CD4-positive, CD25-positive, alpha-beta regulatory T cell (primary cell): Measurements from ENCODE around the gene MANEAL. TPM values are rescaled to one million over a fixed set of nuclear protein-coding genes. Genes with fewer than 3 reads are reported as not detected.
A peak's percentile ranks its signal among the peaks of the same experiment; 100 is the strongest.

Experiments used
- ATAC-seq, 2 donors: fragments of 150-1000 bp; cut with Tn5 transposase; one replicate each; pipeline ENCODE4 v1.10.0; 2021; ENCODE audit warnings: low read depth in 2 of 2, moderate number of reproducible peaks in 2 of 2, moderate library complexity in 1 of 2
- DNase-seq, 3 donors: peaks; one replicate each; pipeline versions ENCODE4 v3.0.0 to v3.0.0-alpha.2; 2012 to 2022; ENCODE audit warnings: mixed read lengths in 1 of 3
- H3K27ac ChIP-seq: one replicate; pipeline ENCODE4 v1.7.0; 2013; ENCODE audit warnings: mild to moderate bottlenecking, low read length; ENCODE audit not compliant: insufficient read depth, poor library complexity, severe bottlenecking
- H3K27me3 ChIP-seq: one replicate; pipeline ENCODE4 v1.7.0; 2013; ENCODE audit warnings: low read length; ENCODE audit not compliant: control insufficient read depth, insufficient read depth
- H3K36me3 ChIP-seq: one replicate; pipeline ENCODE4 v1.7.0; 2013; ENCODE audit warnings: mild to moderate bottlenecking, low read length, moderate library complexity; ENCODE audit not compliant: control insufficient read depth, insufficient read depth
- H3K4me1 ChIP-seq: 2 replicates; pipeline ENCODE4 v1.7.0; 2013; ENCODE audit warnings: mild to moderate bottlenecking, low read length; ENCODE audit not compliant: insufficient read depth, control insufficient read depth, poor library complexity, severe bottlenecking
- H3K4me3 ChIP-seq: one replicate; pipeline ENCODE4 v1.7.0; 2013; ENCODE audit warnings: low read depth, mild to moderate bottlenecking, low read length, moderate library complexity
- H3K9me3 ChIP-seq, 2 experiments: 1 replicate in 1 of 2; 2 replicates in 1 of 2; pipeline ENCODE4 v1.7.0; 2013; ENCODE audit warnings: low read length in 2 of 2, mild to moderate bottlenecking in 1 of 2, moderate library complexity in 1 of 2; ENCODE audit not compliant: control insufficient read depth in 2 of 2
- H3K27ac Mint-ChIP-seq, 3 donors: one replicate each; pipeline ENCODE4 v1.8.0; 2020 to 2022; ENCODE audit warnings: mild to moderate bottlenecking in 3 of 3, mixed read lengths in 3 of 3, moderate library complexity in 2 of 3
- H3K27me3 Mint-ChIP-seq: one replicate; pipeline ENCODE4 v1.8.0; 2022; ENCODE audit warnings: mild to moderate bottlenecking, mixed read lengths
- H3K36me3 Mint-ChIP-seq: one replicate; pipeline ENCODE4 v1.8.0; 2020; ENCODE audit warnings: mixed read lengths
- H3K4me1 Mint-ChIP-seq, 4 donors: one replicate each; pipeline ENCODE4 v1.8.0; 2020 to 2022; ENCODE audit warnings: mixed read lengths in 4 of 4, mild to moderate bottlenecking in 1 of 4
- H3K4me3 Mint-ChIP-seq, 4 donors: one replicate each; pipeline ENCODE4 v1.8.0; 2020 to 2022; ENCODE audit warnings: mild to moderate bottlenecking in 4 of 4, mixed read lengths in 4 of 4, moderate library complexity in 3 of 4
- H3K9me3 Mint-ChIP-seq, 7 donors: one replicate each; pipeline ENCODE4 v1.8.0; 2020 to 2022; ENCODE audit warnings: mixed read lengths in 7 of 7, mild to moderate bottlenecking in 3 of 7, moderate library complexity in 2 of 7
- polyA plus RNA-seq, 4 donors: library from polyadenylated mRNA; unstranded; fragments of 300-500 nt; fragmentation: Illumina TruSeq; gene quantifications; one replicate each; pipeline ENCODE4 v1.2.3, GENCODE V29; 2021
- total RNA-seq: library from RNA; stranded (reverse); gene quantifications from one replicate; pipeline ENCODE4 v1.2.3, GENCODE V29; 2022

MANEAL gene
- total and polyA plus RNA-seq, 5 donors from 2014 or later, result 0.69 to 2.4 (median 1.4) TPM

- Histone ChIP-seq H3K9me3 (no peaks in the 10 kb centered on the region), H3K27ac (no peak overlapping the region), H3K4me1 (peaks cover 9% of the 10 kb centered on the region), H3K36me3 (peaks cover 5% of the 10 kb centered on the region), H3K4me3 (no peak overlapping the region), H3K27me3 (peaks cover 6% of the 10 kb centered on the region)
- Mint-ChIP-seq H3K27me3 (peaks cover 36% of the 10 kb centered on the region), H3K36me3 (peaks cover 5% of the 10 kb centered on the region), H3K27ac (no peak overlapping the region), H3K4me1 (peaks cover 0 to 15% (median 8%) of the 10 kb centered on the region in 4 donors), H3K9me3 (peaks cover 0 to 2% (median 0%) of the 10 kb centered on the region in 7 donors), H3K4me3 (peak overlapping the region; percentile 76 to 88 (median 80))
- no peak for ATAC-seq
- DNase-seq, result no peak
Observed at GRCh38 chr1:37794372-37795339, 1.0 kb downstream of the MANEAL start.

- peaks cover 10% of the 10 kb centered on the region for H3K36me3 ChIP-seq
- Mint-ChIP-seq H3K27ac (no peak overlapping the region), H3K4me3 (peak overlapping the region; percentile 38 to 82 (median 77)), H3K27me3 (peaks cover 30% of the 10 kb centered on the region), H3K4me1 (peaks cover 0 to 15% (median 8%) of the 10 kb centered on the region in 4 donors), H3K36me3 (peaks cover 7% of the 10 kb centered on the region), H3K9me3 (peaks cover 0 to 2% (median 0%) of the 10 kb centered on the region in 7 donors)
- ATAC-seq (no peak), DNase-seq (peak in 2 of 3 donors; percentile 33 to 50)
- no peaks in the 10 kb centered on the region for H3K9me3 ChIP-seq
- H3K4me3 ChIP-seq, result no peak overlapping the region
- H3K4me1 ChIP-seq, result peaks cover 9% of the 10 kb centered on the region
- no peak overlapping the region for H3K27ac ChIP-seq
- H3K27me3 ChIP-seq, result peaks cover 4% of the 10 kb centered on the region
Observed at GRCh38 chr1:37795340-37796125, 1.9 kb downstream of the MANEAL start.

DNA sequence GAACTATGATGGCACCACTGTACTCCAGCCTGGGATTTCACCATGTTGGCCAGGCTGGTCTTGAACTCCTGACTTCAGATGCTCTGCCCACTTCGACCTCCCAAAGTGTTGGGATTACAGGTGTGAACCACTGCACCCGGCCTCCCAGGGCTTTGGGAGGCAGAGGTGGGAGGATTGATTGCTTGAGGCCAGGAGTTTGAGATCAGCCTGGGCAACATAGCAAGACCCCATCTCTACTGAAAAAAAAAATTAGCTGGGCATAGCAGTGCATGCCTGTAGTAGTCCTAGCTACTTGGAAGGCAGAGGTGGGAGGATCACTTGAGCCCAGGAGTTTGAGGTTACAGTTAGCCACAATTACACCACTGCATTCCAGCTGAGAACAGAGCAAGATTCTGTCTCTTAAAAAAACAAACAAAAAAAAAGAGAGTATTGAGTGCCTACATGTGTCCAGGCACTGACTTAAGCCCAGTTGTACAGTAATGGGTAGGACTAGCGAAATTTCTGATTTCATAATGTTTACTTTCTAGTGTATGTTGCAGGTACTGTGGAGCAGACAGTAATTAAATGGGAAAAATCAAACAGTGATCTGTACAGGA is 4.2 kb downstream of the MANEAL start:
- H3K4me1 Mint-ChIP-seq, result peaks cover 0 to 15% (median 10%) of the 10 kb centered on the region in 4 donors
- H3K27me3 ChIP-seq, result no peaks in the 10 kb centered on the region
- no peak for ATAC-seq
- peaks cover 21% of the 10 kb centered on the region for H3K36me3 Mint-ChIP-seq
- H3K27ac ChIP-seq, result no peak overlapping the region
- peaks cover 9% of the 10 kb centered on the region for H3K4me1 ChIP-seq
- H3K36me3 ChIP-seq, result peaks cover 23% of the 10 kb centered on the region
- H3K4me3 ChIP-seq, result no peak overlapping the region
- peaks cover 22% of the 10 kb centered on the region for H3K27me3 Mint-ChIP-seq
- no peaks in the 10 kb centered on the region for H3K9me3 ChIP-seq
- DNase-seq, result no peak
- peak overlapping the region in 1 of 4 donors; percentile 5 for H3K4me3 Mint-ChIP-seq
- H3K9me3 Mint-ChIP-seq, result peaks cover 0 to 2% (median 0%) of the 10 kb centered on the region in 7 donors
- H3K27ac Mint-ChIP-seq, result no peak overlapping the region

GRCh38 chr1:37802439-37802838 is 8.8 kb downstream of the MANEAL start:
- Mint-ChIP-seq H3K4me3 (peak overlapping the region in 1 of 4 donors; percentile 56), H3K36me3 (peaks cover 48% of the 10 kb centered on the region), H3K4me1 (peaks cover 4 to 26% (median 13%) of the 10 kb centered on the region in 4 donors), H3K9me3 (peaks cover 0 to 2% (median 0%) of the 10 kb centered on the region in 7 donors), H3K27me3 (no peaks in the 10 kb centered on the region), H3K27ac (no peak overlapping the region)
- Histone ChIP-seq H3K27me3 (no peaks in the 10 kb centered on the region), H3K4me3 (no peak overlapping the region), H3K9me3 (no peaks in the 10 kb centered on the region), H3K4me1 (peaks cover 20% of the 10 kb centered on the region), H3K27ac (no peak overlapping the region), H3K36me3 (peaks cover 65% of the 10 kb centered on the region)
- ATAC-seq (no peak), DNase-seq (no peak)

DNA sequence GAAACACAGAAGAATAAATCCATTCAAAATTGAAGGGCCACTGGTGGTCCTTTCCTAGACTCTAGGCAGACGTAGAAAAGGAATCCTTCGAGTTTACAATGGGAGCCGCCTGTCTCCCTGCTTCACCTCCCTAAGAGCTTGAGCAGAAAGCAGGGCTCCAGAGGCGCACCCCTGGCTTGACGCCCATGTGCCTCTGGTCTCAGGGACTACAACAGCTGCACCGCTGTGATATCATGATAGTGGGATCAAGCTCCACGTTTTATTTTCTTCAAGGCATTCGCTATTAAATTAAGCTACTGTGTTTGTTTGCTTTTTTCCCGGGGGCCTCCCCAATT is 13.5 kb downstream of the MANEAL start:
- Histone ChIP-seq H3K36me3 (peaks cover 48% of the 10 kb centered on the region), H3K4me1 (peaks cover 34% of the 10 kb centered on the region), H3K9me3 (no peaks in the 10 kb centered on the region), H3K27me3 (no peaks in the 10 kb centered on the region), H3K27ac (peak overlapping the region; percentile 91), H3K4me3 (peak overlapping the region; percentile 83)
- Mint-ChIP-seq H3K4me3 (peak overlapping the region; percentile 86 to 96 (median 91)), H3K36me3 (peaks cover 33% of the 10 kb centered on the region), H3K27me3 (no peaks in the 10 kb centered on the region), H3K27ac (peak overlapping the region; percentile 32 to 90 (median 83)), H3K9me3 (no peaks in the 10 kb centered on the region), H3K4me1 (peaks cover 4 to 49% (median 22%) of the 10 kb centered on the region in 4 donors)
- ATAC-seq, result no peak
- no peak for DNase-seq

DNA sequence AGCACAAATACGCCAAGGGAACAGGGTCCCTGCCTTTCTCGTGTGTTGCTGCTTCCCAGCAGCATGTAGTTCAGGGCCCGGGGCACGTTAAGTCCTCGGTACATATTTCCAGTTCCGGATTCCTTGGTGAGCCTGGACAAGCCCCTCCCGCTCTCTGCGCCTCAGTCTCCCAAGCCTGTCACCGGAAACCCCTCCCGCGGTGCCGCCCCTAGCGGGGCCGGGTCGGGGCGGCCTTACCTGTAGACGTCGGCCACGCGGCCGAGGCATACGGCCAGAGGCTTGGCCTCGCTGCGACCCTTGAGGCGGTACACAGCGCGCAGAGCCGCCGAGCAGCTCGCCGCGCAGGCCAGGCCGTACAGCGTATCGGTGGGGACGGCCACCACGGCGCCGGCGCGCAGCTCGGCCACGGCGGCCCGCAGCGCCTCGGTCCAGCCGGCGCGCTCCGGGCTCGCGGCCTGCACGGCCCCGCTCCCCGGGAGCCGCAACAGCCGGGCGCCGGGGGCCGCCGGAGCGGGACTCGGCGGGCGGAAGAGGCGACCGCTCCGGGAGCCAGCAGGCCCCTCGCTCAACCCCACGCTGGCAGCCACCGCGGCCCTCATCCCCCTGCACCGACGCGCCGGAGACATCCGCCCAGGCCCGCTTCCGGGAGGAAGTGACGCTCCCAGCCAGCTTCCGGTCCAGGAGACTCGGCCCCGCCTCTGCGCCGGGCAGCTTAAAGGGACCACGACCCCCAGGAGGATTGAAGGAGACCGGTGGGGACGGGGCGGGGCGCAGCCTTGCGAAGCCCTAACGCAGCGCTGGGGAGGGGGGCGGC is 14.1 kb downstream of the MANEAL start, which contains the start of the genes C1orf122 and YRDC:
Gene C1orf122, plus strand, starts transcription at position 236 of the 814 bp plus-strand sequence. CDS start 615 bp downstream, outside the sequence.
Gene YRDC, minus strand, starts transcription at position 654 of the 814 bp plus-strand sequence. Its CDS starts 28 bp downstream, at position 626.
- no peaks in the 10 kb centered on the region for H3K27me3 ChIP-seq
- peak; percentile 93 for ATAC-seq
- H3K27ac ChIP-seq, result peak within 1 kb of the TSS; percentile 91
- peaks cover 34% of the 10 kb centered on the region for H3K4me1 ChIP-seq
- Mint-ChIP-seq H3K27me3 (no peaks in the 10 kb centered on the region), H3K27ac (peak within 1 kb of the TSS; percentile 90 to 98 (median 91)), H3K36me3 (peaks cover 28% of the 10 kb centered on the region), H3K4me3 (peak within 1 kb of the TSS; percentile 92 to 99 (median 95)), H3K4me1 (peaks cover 4 to 49% (median 20%) of the 10 kb centered on the region in 4 donors), H3K9me3 (no peaks in the 10 kb centered on the region)
- H3K4me3 ChIP-seq, result peak within 1 kb of the TSS; percentile 83
- H3K9me3 ChIP-seq, result no peaks in the 10 kb centered on the region
- H3K36me3 ChIP-seq, result peaks cover 42% of the 10 kb centered on the region
- peak; percentile 90 to 95 (median 90) for DNase-seq
